GM18861 (cell line): ENCODE measurements around the gene VWA1.
"Not testable (repeated sequence)": the region's sequence is repeated elsewhere in the genome, so short reads cannot be mapped to it uniquely, and the experiment has no call there.

Experiments used
- ATAC-seq: cut with Tn5 transposase; IDR thresholded peaks from one replicate; pipeline ENCODE4 v1.9.1; 2021; ENCODE audit not compliant: unreplicated experiment

VWA1 gene

GRCh38 chr1:1434824-1435105 lies 725 bp upstream of the VWA1 start:
- no peak for ATAC-seq

- no peak for ATAC-seq
These were observed 580 bp downstream of the VWA1 start for GRCh38 chr1:1435911-1436629.

- ATAC-seq = no peak
These were observed 1.1 kb downstream of the VWA1 start for GRCh38 chr1:1436630-1437032.

- no peak for ATAC-seq
These were observed 1.8 kb downstream of the VWA1 start for GRCh38 chr1:1437033-1437903.

- peak; percentile 48 for ATAC-seq
These were observed 2.5 kb downstream of the VWA1 start for GRCh38 chr1:1437904-1438376.

- no peak for ATAC-seq
These were observed 3.3 kb downstream of the VWA1 start for GRCh38 chr1:1438531-1439381.

GRCh38 chr1:1439546-1440261 lies 4.2 kb downstream of the VWA1 start:
- ATAC-seq = no peak

- no peak for ATAC-seq
These were observed 4.9 kb downstream of the VWA1 start for GRCh38 chr1:1440262-1441001.

GRCh38 chr1:1441002-1441888 lies 5.8 kb downstream of the VWA1 start:
- ATAC-seq = no peak

GRCh38 chr1:1442069-1442770 lies 6.7 kb downstream of the VWA1 start:
- no peak for ATAC-seq

- ATAC-seq = not testable (repeated sequence)
These were observed 11.1 kb downstream of the VWA1 start for GRCh38 chr1:1446631-1447030.

GRCh38 chr1:1449099-1449739 lies 13.7 kb downstream of the VWA1 start, which contains the start of gene ATAD3C:
Gene ATAD3C (plus strand): TSS chr1:1449689. CDS start chr1:1450684, 995 bp downstream.
- ATAC-seq = no peak

- not testable (repeated sequence) for ATAC-seq
These were observed 15.1 kb downstream of the VWA1 start for GRCh38 chr1:1450616-1451015.

- ATAC-seq = no peak
These were observed 16.3 kb downstream of the VWA1 start for GRCh38 chr1:1451696-1452364.

GRCh38 chr1:1452365-1452739 lies 16.9 kb downstream of the VWA1 start:
- ATAC-seq = not testable (repeated sequence)

- no peak for ATAC-seq
These were observed 17.4 kb downstream of the VWA1 start for GRCh38 chr1:1452882-1453281.

- not testable (repeated sequence) for ATAC-seq
These were observed 19.0 kb downstream of the VWA1 start for GRCh38 chr1:1454286-1455056.
